K562 (cell line): ENCODE results near the gene GLB1L3. TPM values are rescaled to one million over a fixed set of nuclear protein-coding genes. Genes with fewer than 3 reads are reported as not detected.

Source experiments
- CBFA2T3 ChIP-seq: fragments of 450-650 bp; IDR thresholded peaks from 2 replicates; pipeline ENCODE4 v1.6.1; 2017
- CBX1 ChIP-seq: sonication (generic); IDR thresholded peaks from 2 replicates; pipeline ENCODE4 v1.6.1; 2016; ENCODE audit warnings: antibody characterized with exemption, low read depth, mild to moderate bottlenecking
- CEBPG ChIP-seq, 3 experiments: fragments of 200-800 bp in 1 of 3; sonication (Bioruptor generic) in 1 of 3; sonication (generic) in 1 of 3; formaldehyde crosslinking in 1 of 3; IDR thresholded peaks in 2 of 3; conservative IDR thresholded peaks in 1 of 3; 2 replicates each; pipeline versions ENCODE4 v1.6.1 to v1.8.0; 2016 to 2022; ENCODE audit warnings: missing compliant biosample characterization in 2 of 3, missing genetic modification characterization in 2 of 3, mild to moderate bottlenecking in 1 of 3, missing genetic modification reagents in 1 of 3
- EGR1 ChIP-seq: fragments of 450-650 bp; conservative IDR thresholded peaks from 2 replicates; pipeline ENCODE4 v1.6.1; 2017; ENCODE audit warnings: mild to moderate bottlenecking
- FOSL1 ChIP-seq: fragments of 200-800 bp; sonication (Bioruptor generic); conservative IDR thresholded peaks from 2 replicates; pipeline ENCODE4 v1.6.1; 2016; ENCODE audit warnings: missing genetic modification characterization, missing compliant biosample characterization
- FOXA3 ChIP-seq, 2 experiments: fragments of 450-650 bp in 1 of 2; sonication (generic) in 1 of 2; formaldehyde crosslinking; IDR thresholded peaks in 1 of 2; conservative IDR thresholded peaks in 1 of 2; 2 replicates each; pipeline versions ENCODE4 v1.4.0 to v1.8.0; 2020 to 2022; ENCODE audit warnings: mild to moderate bottlenecking in 2 of 2, missing genetic modification reagents in 1 of 2
- GATA2 ChIP-seq: sonication (generic); formaldehyde crosslinking; IDR thresholded peaks from 2 replicates; pipeline ENCODE4 v1.4.0; 2020; ENCODE audit warnings: mild to moderate bottlenecking, missing genetic modification reagents
- HMGN3 ChIP-seq: IDR thresholded peaks from 2 replicates; pipeline ENCODE4 v1.6.1; 2011; ENCODE audit warnings: borderline replicate concordance, low read depth, mild to moderate bottlenecking, mixed read lengths, low read length; ENCODE audit not compliant: insufficient read length; ENCODE audit errors: extremely low read depth
- IFI16 ChIP-seq: fragments of 250-450 bp; sonication (Bioruptor Pico); IDR thresholded peaks from 2 replicates; pipeline ENCODE4 v2.1.2; 2022; ENCODE audit warnings: mild to moderate bottlenecking, inconsistent platforms
- JUND ChIP-seq, 2 experiments: IDR thresholded peaks; 2 replicates in 1 of 2; 3 replicates in 1 of 2; pipeline ENCODE4 v1.6.1; 2011; ENCODE audit warnings: borderline replicate concordance in 2 of 2, low read depth in 2 of 2, low read length in 2 of 2, improper control_type of control experiment in 1 of 2, missing biosample characterization in 1 of 2, missing genetic modification characterization in 1 of 2, missing genetic modification reagents in 1 of 2
- LCOR ChIP-seq: sonication (generic); formaldehyde crosslinking; IDR thresholded peaks from 2 replicates; pipeline ENCODE4 v1.8.0; 2022; ENCODE audit warnings: mild to moderate bottlenecking, missing genetic modification reagents
- MAFG ChIP-seq: fragments of 450-650 bp; conservative IDR thresholded peaks from 2 replicates; pipeline ENCODE4 v1.6.1; 2016; ENCODE audit warnings: missing genetic modification characterization, missing compliant biosample characterization
- RCOR1 ChIP-seq, 2 experiments: IDR thresholded peaks; 2 replicates each; pipeline ENCODE4 v1.6.1; 2012; ENCODE audit warnings: low read depth in 2 of 2, low read length in 2 of 2, borderline replicate concordance in 1 of 2, improper control_type of control experiment in 1 of 2
- SMARCE1 ChIP-seq: fragments of 450-650 bp; IDR thresholded peaks from 2 replicates; pipeline ENCODE4 v1.7.1; 2016; ENCODE audit warnings: mild to moderate bottlenecking
- SP2 ChIP-seq: IDR thresholded peaks from 2 replicates; pipeline ENCODE4 v1.6.1; 2011; ENCODE audit warnings: mild to moderate bottlenecking, low read depth, low read length, moderate library complexity; ENCODE audit not compliant: poor library complexity, severe bottlenecking; ENCODE audit errors: extremely low read depth
- XRCC4 ChIP-seq: IDR thresholded peaks from one replicate; pipeline ENCODE4 v1.6.1; 2011; ENCODE audit not compliant: insufficient read depth, insufficient read length; ENCODE audit errors: extremely low read depth
- XRCC5 ChIP-seq: fragments of 200-400 bp; formaldehyde crosslinking; IDR thresholded peaks from 2 replicates; pipeline ENCODE4 v1.6.1; 2017; ENCODE audit warnings: low read depth, mild to moderate bottlenecking, low read length
- ZBTB8A ChIP-seq: fragments of 450-650 bp; IDR thresholded peaks from 2 replicates; pipeline ENCODE4 v1.6.1; 2018; ENCODE audit warnings: mild to moderate bottlenecking, moderate library complexity; ENCODE audit not compliant: partially characterized antibody
- ZNF282 ChIP-seq: sonication (generic); formaldehyde crosslinking; IDR thresholded peaks from 2 replicates; pipeline ENCODE4 v1.8.1; 2023; ENCODE audit warnings: missing genetic modification reagents
- ZNF77 ChIP-seq: fragments of 250-450 bp; sonication (Bioruptor Pico); IDR thresholded peaks from 2 replicates; pipeline ENCODE4 v1.5.0; 2020
- polyA plus RNA-seq, 8 experiments: library from polyadenylated mRNA; depleted of rRNA in 4 of 8; stranded (reverse) in 5 of 8; unstranded in 3 of 8; fragments of >200 nt; fragmentation: Nextera tagmentation in 2 of 8; fragmentation: Illumina TruSeq in 1 of 8; extraction: Ambion mirVana in 2 of 8; extraction: Trizol in 1 of 8; gene quantifications; 2 replicates each; pipeline versions ENCODE4 v1.2.1 to v1.2.3, GENCODE V29; 2011 to 2014; ENCODE audit warnings: inconsistent platforms in 1 of 8, missing spikeins in 1 of 8
- total RNA-seq, 7 experiments: library from RNA; depleted of rRNA in 6 of 7; stranded (reverse); fragments of >200 nt in 6 of 7; fragmentation: Illumina TruSeq in 2 of 7; extraction: Trizol in 2 of 7; gene quantifications; 2 replicates each; pipeline versions ENCODE4 v1.2.1 to v1.2.3, GENCODE V29; 2011 to 2021; ENCODE audit warnings: low replicate concordance in 1 of 7
- TF ChIP-seq, protein P1 (sequence below), 2 experiments: IDR thresholded peaks; 2 replicates each; pipeline ENCODE4 v1.6.1; 2012; ENCODE audit warnings: improper control_type of control experiment in 2 of 2, low read depth in 2 of 2, low read length in 2 of 2, borderline replicate concordance in 1 of 2
- TF ChIP-seq, protein P2 (sequence below): fragments of 250-450 bp; sonication (Bioruptor Pico); IDR thresholded peaks from 2 replicates; pipeline ENCODE4 v1.8.0; 2021; ENCODE audit warnings: moderate library complexity, mild to moderate bottlenecking, inconsistent platforms

The GLB1L3 gene
- total and polyA plus RNA-seq, 9 of the 15 experiments (the other 6 are each of a cell fraction or from before 2014, with no cell fraction given), result 0.18 to 3.3 (median 0.49) TPM

DNA sequence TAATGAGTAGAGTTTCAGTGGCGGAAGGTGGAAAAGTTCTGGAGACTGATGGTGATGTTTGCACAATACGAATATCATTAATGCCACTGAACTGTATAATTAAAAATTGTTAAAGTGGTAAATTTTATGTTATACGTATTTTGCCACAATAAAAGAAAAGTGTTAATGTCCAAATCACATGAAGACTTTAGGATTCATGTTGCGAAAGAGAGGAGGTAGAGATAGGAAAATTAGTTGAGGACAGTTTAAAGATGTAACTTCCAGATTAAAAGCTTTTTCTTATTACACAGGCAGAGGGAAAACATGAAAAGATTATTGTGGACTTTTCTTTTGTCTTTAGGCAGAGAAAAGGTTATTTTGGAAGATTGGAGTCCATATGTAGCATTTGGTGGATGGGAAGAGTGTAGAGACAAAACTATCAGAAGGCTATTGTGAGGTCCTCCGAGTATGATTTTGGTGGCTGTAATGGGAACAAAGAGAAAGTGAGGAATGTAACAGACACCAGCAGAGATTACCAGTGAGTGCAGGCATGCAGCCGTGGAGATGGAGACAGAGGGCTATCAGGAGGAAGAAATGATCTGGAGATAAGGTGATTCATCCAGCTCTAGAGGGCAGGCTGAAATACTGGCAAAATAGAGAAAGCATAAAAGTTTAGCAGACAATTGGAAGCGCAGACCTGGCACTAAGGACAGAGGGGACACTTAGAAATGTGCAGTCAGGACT lies 39.2 kb upstream of the GLB1L3 start (continued):
- TF ChIP-seq, protein P1, sequence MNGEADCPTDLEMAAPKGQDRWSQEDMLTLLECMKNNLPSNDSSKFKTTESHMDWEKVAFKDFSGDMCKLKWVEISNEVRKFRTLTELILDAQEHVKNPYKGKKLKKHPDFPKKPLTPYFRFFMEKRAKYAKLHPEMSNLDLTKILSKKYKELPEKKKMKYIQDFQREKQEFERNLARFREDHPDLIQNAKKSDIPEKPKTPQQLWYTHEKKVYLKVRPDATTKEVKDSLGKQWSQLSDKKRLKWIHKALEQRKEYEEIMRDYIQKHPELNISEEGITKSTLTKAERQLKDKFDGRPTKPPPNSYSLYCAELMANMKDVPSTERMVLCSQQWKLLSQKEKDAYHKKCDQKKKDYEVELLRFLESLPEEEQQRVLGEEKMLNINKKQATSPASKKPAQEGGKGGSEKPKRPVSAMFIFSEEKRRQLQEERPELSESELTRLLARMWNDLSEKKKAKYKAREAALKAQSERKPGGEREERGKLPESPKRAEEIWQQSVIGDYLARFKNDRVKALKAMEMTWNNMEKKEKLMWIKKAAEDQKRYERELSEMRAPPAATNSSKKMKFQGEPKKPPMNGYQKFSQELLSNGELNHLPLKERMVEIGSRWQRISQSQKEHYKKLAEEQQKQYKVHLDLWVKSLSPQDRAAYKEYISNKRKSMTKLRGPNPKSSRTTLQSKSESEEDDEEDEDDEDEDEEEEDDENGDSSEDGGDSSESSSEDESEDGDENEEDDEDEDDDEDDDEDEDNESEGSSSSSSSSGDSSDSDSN (IDR thresholded peaks at IDR 0.05; ENCODE audit: borderline replicate concordance in 1 of 2, low read depth in 2 of 2, low read length in 2 of 2), result no peak
- peak in 1 of 2 experiments; percentile 35; a peak in 1 of 4 replicates for TF ChIP-seq RCOR1 (IDR thresholded peaks at IDR 0.05; ENCODE audit: borderline replicate concordance in 1 of 2, low read depth in 2 of 2, low read length in 2 of 2)
- no peak for TF ChIP-seq ZNF77 (CRISPR knock-in tag)
- TF ChIP-seq MAFG, result no peak
- TF ChIP-seq, protein P2, sequence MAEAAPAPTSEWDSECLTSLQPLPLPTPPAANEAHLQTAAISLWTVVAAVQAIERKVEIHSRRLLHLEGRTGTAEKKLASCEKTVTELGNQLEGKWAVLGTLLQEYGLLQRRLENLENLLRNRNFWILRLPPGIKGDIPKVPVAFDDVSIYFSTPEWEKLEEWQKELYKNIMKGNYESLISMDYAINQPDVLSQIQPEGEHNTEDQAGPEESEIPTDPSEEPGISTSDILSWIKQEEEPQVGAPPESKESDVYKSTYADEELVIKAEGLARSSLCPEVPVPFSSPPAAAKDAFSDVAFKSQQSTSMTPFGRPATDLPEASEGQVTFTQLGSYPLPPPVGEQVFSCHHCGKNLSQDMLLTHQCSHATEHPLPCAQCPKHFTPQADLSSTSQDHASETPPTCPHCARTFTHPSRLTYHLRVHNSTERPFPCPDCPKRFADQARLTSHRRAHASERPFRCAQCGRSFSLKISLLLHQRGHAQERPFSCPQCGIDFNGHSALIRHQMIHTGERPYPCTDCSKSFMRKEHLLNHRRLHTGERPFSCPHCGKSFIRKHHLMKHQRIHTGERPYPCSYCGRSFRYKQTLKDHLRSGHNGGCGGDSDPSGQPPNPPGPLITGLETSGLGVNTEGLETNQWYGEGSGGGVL (CRISPR knock-in tag), result no peak
- no peak for TF ChIP-seq FOXA3 (CRISPR knock-in tag; conservative IDR thresholded peaks at IDR 0.05 in 1 of 2, IDR thresholded peaks at IDR 0.05 in 1 of 2)
- TF ChIP-seq SP2, result no peak
- TF ChIP-seq CBX1, result no peak
- no peak for TF ChIP-seq XRCC5
- TF ChIP-seq ZNF282, result no peak
- no peak for TF ChIP-seq ZBTB8A
- TF ChIP-seq HMGN3, result no peak
- TF ChIP-seq EGR1, result no peak
- TF ChIP-seq JUND (IDR thresholded peaks at IDR 0.05; ENCODE audit: borderline replicate concordance, low read depth, low read length), result 0 out of 2 replicates have a peak, but pooled peaks have one; percentile 25
- TF ChIP-seq JUND (tag; IDR thresholded peaks at IDR 0.05; ENCODE audit: borderline replicate concordance, low read depth, low read length), result no peak; the same call in 2 of the 3 replicates
- no peak for TF ChIP-seq LCOR (CRISPR knock-in tag)
- peak; percentile 81 for TF ChIP-seq FOSL1
- TF ChIP-seq SMARCE1, result 0 out of 2 replicates have a peak, but pooled peaks have one; percentile 32
- no peak for TF ChIP-seq IFI16 (CRISPR knock-in tag)
- TF ChIP-seq GATA2, result 0 out of 2 replicates have a peak, but pooled peaks have one; percentile 22
- TF ChIP-seq XRCC4, result no peak
- peak; percentile 44; the same call in 1 of the 2 replicates for TF ChIP-seq CBFA2T3
- no peak for TF ChIP-seq CEBPG (CRISPR knock-in tag; IDR thresholded peaks at IDR 0.05)
- 0 out of 4 replicates have a peak, but pooled peaks of 1 of the 2 experiments have one; percentile 32 for TF ChIP-seq CEBPG (tag; conservative IDR thresholded peaks at IDR 0.05 in 1 of 2, IDR thresholded peaks at IDR 0.05 in 1 of 2)
